ENCODE data around the gene LRRC28.
A peak's percentile ranks its signal among the peaks of the same experiment; 100 is the strongest.

LRRC28 gene

GRCh38 chr15:99257107-99257750, 5.9 kb downstream of the LRRC28 start:
- TF ChIP-seq CTCF (conservative IDR thresholded peaks at IDR 0.05; ENCODE audit: low read depth): no peak
- H3K27ac ChIP-seq: no peak overlapping the region
- DNase-seq (ENCODE audit: low spot score): no peak
- ChIA-PET POLR2A (ENCODE audit: low non-redundant PET) (no interaction called here), CTCF (interaction anchor here (0.6 kb wide), 1 partner anchor 16 kb away, joined by 4 read pairs; no protein-coding TSS in a partner anchor)

GRCh38 chr15:99264125-99264524, 12.8 kb downstream of the LRRC28 start:
- POLR2A ChIA-PET (ENCODE audit: low non-redundant PET): no interaction called here
- DNase-seq (ENCODE audit: low spot score): peak; percentile 71
- CTCF ChIA-PET: interaction anchor here (0.8 to 0.9 kb wide), 2 partner anchors 9 to 10 kb away, joined by 3 to 5 read pairs; no protein-coding TSS in a partner anchor
- H3K27ac ChIP-seq: no peak overlapping the region
- no peak for TF ChIP-seq CTCF (conservative IDR thresholded peaks at IDR 0.05; ENCODE audit: low read depth)

GRCh38 chr15:99265541-99266070, 14.3 kb downstream of the LRRC28 start:
- ChIA-PET POLR2A (ENCODE audit: low non-redundant PET) (no interaction called here), CTCF (interaction anchor here (0.6 kb wide), 1 partner anchor 220 kb away, joined by 3 read pairs; no protein-coding TSS in a partner anchor)
- H3K27ac ChIP-seq: no peak overlapping the region
- DNase-seq (ENCODE audit: low spot score): no peak
- TF ChIP-seq CTCF (conservative IDR thresholded peaks at IDR 0.05; ENCODE audit: low read depth): no peak

- H3K27ac ChIP-seq: no peak overlapping the region
- TF ChIP-seq CTCF (conservative IDR thresholded peaks at IDR 0.05; ENCODE audit: low read depth): no peak
- ChIA-PET POLR2A (ENCODE audit: low non-redundant PET) (no interaction called here), CTCF (interaction anchor here (1.0 to 1.1 kb wide), 2 partner anchors 13 to 436 kb away, joined by 3 read pairs; no protein-coding TSS in a partner anchor)
- DNase-seq (ENCODE audit: low spot score): no peak
Measured at GRCh38 chr15:99267957-99268356, 16.7 kb downstream of the LRRC28 start.

GRCh38 chr15:99268431-99268830, 17.1 kb downstream of the LRRC28 start:
- H3K27ac ChIP-seq: no peak overlapping the region
- ChIA-PET POLR2A (ENCODE audit: low non-redundant PET) (no interaction called here), CTCF (interaction anchor here (1.0 to 1.1 kb wide), 2 partner anchors 14 to 436 kb away, joined by 3 read pairs; no protein-coding TSS in a partner anchor)
- DNase-seq (ENCODE audit: low spot score): no peak
- no peak for TF ChIP-seq CTCF (conservative IDR thresholded peaks at IDR 0.05; ENCODE audit: low read depth)

- ChIA-PET POLR2A (ENCODE audit: low non-redundant PET) (no interaction called here), CTCF (interaction anchor here (0.7 to 1.6 kb wide), 8 partner anchors 13 to 652 kb away, joined by 3 to 5 read pairs (median 4); no protein-coding TSS in a partner anchor)
- H3K27ac ChIP-seq: no peak overlapping the region
- DNase-seq (ENCODE audit: low spot score): no peak
- TF ChIP-seq CTCF (conservative IDR thresholded peaks at IDR 0.05; ENCODE audit: low read depth): no peak
Measured at GRCh38 chr15:99273801-99274200, 22.5 kb downstream of the LRRC28 start.
